Measurements from ENCODE around the gene TLE4.
"Not testable (repeated sequence)": the region's sequence is repeated elsewhere in the genome, so short reads cannot be mapped to it uniquely, and the experiment has no call there.

The TLE4 gene

GRCh38 chr9:79709743-79710674 is 138.2 kb downstream of the TLE4 start:
- DNase-seq (ENCODE audit: low read depth in 1 of 2, low spot score in 1 of 2): no peak

GRCh38 chr9:79711874-79712273 is 140.1 kb downstream of the TLE4 start:
- DNase-seq (ENCODE audit: low read depth in 1 of 2, low spot score in 1 of 2): no peak

GRCh38 chr9:79719021-79719420 is 147.3 kb downstream of the TLE4 start:
- no peak for DNase-seq (ENCODE audit: low read depth in 1 of 2, low spot score in 1 of 2)

GRCh38 chr9:79719989-79720388 is 148.2 kb downstream of the TLE4 start:
- no peak for DNase-seq (ENCODE audit: low read depth in 1 of 2, low spot score in 1 of 2)

- DNase-seq (ENCODE audit: low read depth in 1 of 2, low spot score in 1 of 2): no peak
These were observed 159.6 kb downstream of the TLE4 start for GRCh38 chr9:79731171-79731890.

GRCh38 chr9:79735023-79735779 is 163.4 kb downstream of the TLE4 start:
- DNase-seq (ENCODE audit: low read depth in 1 of 2, low spot score in 1 of 2): no peak

GRCh38 chr9:79736051-79736450 is 164.3 kb downstream of the TLE4 start:
- DNase-seq (ENCODE audit: low read depth in 1 of 2, low spot score in 1 of 2): no peak

GRCh38 chr9:79741381-79741780 is 169.6 kb downstream of the TLE4 start:
- no peak for DNase-seq (ENCODE audit: low read depth in 1 of 2, low spot score in 1 of 2)

- DNase-seq (ENCODE audit: low read depth in 1 of 2, low spot score in 1 of 2): no peak
These were observed 170.5 kb downstream of the TLE4 start for GRCh38 chr9:79742110-79742721.

- DNase-seq (ENCODE audit: low read depth in 1 of 2, low spot score in 1 of 2): no peak
These were observed 172.8 kb downstream of the TLE4 start for GRCh38 chr9:79744521-79744920.

- DNase-seq (ENCODE audit: low read depth in 1 of 2, low spot score in 1 of 2): no peak
These were observed 174.1 kb downstream of the TLE4 start for GRCh38 chr9:79745752-79746336.

- DNase-seq (ENCODE audit: low read depth in 1 of 2, low spot score in 1 of 2): not testable (repeated sequence)
These were observed 180.2 kb downstream of the TLE4 start for GRCh38 chr9:79751895-79752466.

- DNase-seq (ENCODE audit: low read depth in 1 of 2, low spot score in 1 of 2): no peak
These were observed 184.6 kb downstream of the TLE4 start for GRCh38 chr9:79756414-79756813.

- no peak for DNase-seq (ENCODE audit: low read depth in 1 of 2, low spot score in 1 of 2)
These were observed 185.3 kb downstream of the TLE4 start for GRCh38 chr9:79757074-79757473.

- no peak for DNase-seq (ENCODE audit: low read depth in 1 of 2, low spot score in 1 of 2)
These were observed 186.3 kb downstream of the TLE4 start for GRCh38 chr9:79757881-79758669.

- DNase-seq (ENCODE audit: low read depth in 1 of 2, low spot score in 1 of 2): no peak
These were observed 187.7 kb downstream of the TLE4 start for GRCh38 chr9:79759460-79759859.

GRCh38 chr9:79762070-79762469 is 190.3 kb downstream of the TLE4 start:
- DNase-seq (ENCODE audit: low read depth in 1 of 2, low spot score in 1 of 2): no peak

- no peak for DNase-seq (ENCODE audit: low read depth in 1 of 2, low spot score in 1 of 2)
These were observed 192.0 kb downstream of the TLE4 start for GRCh38 chr9:79763671-79764285.

GRCh38 chr9:79764374-79764773 is 192.6 kb downstream of the TLE4 start:
- DNase-seq (ENCODE audit: low read depth in 1 of 2, low spot score in 1 of 2): no peak
